K562 (cell line): ENCODE data around the gene PDE1C. TPM values are rescaled to one million over a fixed set of nuclear protein-coding genes. Genes with fewer than 3 reads are reported as not detected.

Source experiments
- ATAC-seq: fragments of 200-7000 bp; cut with Tn5 transposase; 3 replicates; pipeline ENCODE4 v1.9.1; 2020; ENCODE audit warnings: moderate library complexity
- BruUV-seq: library from RNA; stranded (reverse); fragments of 400-500 nt; replicated peaks from 2 replicates; lab custom pipeline; 2021; lab: Mats Ljungman, UMichigan
- CTCF ChIA-PET: fragments of 300-600 bp; formaldehyde crosslinking; extraction: SDS; loops from one replicate; lab custom pipeline; 2021; ENCODE audit warnings: low intra/inter-chr PET ratio; lab: Yijun Ruan, JAX
- POLR2A ChIA-PET: fragments of 300-600, 350-650 bp; sonication (Branson Sonifier 250); formaldehyde crosslinking; extraction: SDS; loops from one replicate; lab custom pipeline; 2021; ENCODE audit warnings: antibody characterized with exemption, inconsistent platforms; lab: Yijun Ruan, JAX
- DNase-seq, 4 experiments: peaks; one replicate each; pipeline versions ENCODE4 v3.0.0 to v3.0.0-alpha.2; 2011 to 2018; ENCODE audit warnings: low spot score in 3 of 4, mixed read lengths in 3 of 4; ENCODE audit errors: extremely low read depth in 1 of 4
- FAIRE-seq: peaks from 2 replicates; lab custom pipeline; 2011; peaks lifted over from hg19 to GRCh38; lab: Jason Lieb, UNC
- H2AFZ ChIP-seq: 2 replicates; pipeline ENCODE4 v1.6.0; 2011; ENCODE audit warnings: low read depth, low read length, control low read depth, inconsistent platforms
- H3K27ac ChIP-seq: fragments of 200-600 bp; 3 replicates; pipeline ENCODE4 v1.8.0; 2011; ENCODE audit warnings: low read depth, mild to moderate bottlenecking, control low read depth, inconsistent platforms, low read length, moderate library complexity, mixed read lengths; ENCODE audit errors: extremely low read depth
- H3K27me3 ChIP-seq, 2 experiments: fragments of 300-600 bp in 1 of 2; 2 replicates in 1 of 2; 3 replicates in 1 of 2; pipeline versions ENCODE4 v1.6.0 to v1.8.0; 2011; ENCODE audit warnings: inconsistent platforms in 2 of 2, low read length in 2 of 2, mild to moderate bottlenecking in 1 of 2, mixed read lengths in 1 of 2, moderate library complexity in 1 of 2; ENCODE audit not compliant: control insufficient read depth in 2 of 2, insufficient read depth in 2 of 2
- H3K36me3 ChIP-seq: fragments of 300-600 bp; 3 replicates; pipeline ENCODE4 v1.8.0; 2011; ENCODE audit warnings: mild to moderate bottlenecking, low read length, inconsistent platforms; ENCODE audit not compliant: control insufficient read depth, insufficient read depth
- H3K4me1 ChIP-seq, 2 experiments: fragments of 200-600 bp in 1 of 2; replicated peaks in 1 of 2; 2 replicates in 1 of 2; 3 replicates in 1 of 2; pipeline versions ENCODE4 v1.5.1 to v1.8.0; 2011; ENCODE audit warnings: inconsistent platforms in 2 of 2, low read length in 2 of 2, mild to moderate bottlenecking in 1 of 2, mixed read lengths in 1 of 2, moderate library complexity in 1 of 2; ENCODE audit not compliant: control insufficient read depth in 2 of 2, insufficient read depth in 2 of 2
- H3K4me2 ChIP-seq: 2 replicates; pipeline ENCODE4 v1.6.1; 2011; ENCODE audit warnings: low read length, control low read depth, inconsistent platforms, mixed read lengths; ENCODE audit not compliant: insufficient read depth
- H3K4me3 ChIP-seq: fragments of 200-600 bp; sonication (generic), shearing (Covaris generic); 2 replicates; pipeline ENCODE4 v1.5.1; 2016; ENCODE audit warnings: control low read depth, inconsistent platforms
- H3K79me2 ChIP-seq: fragments of 200-600 bp; 3 replicates; pipeline ENCODE4 v1.8.0; 2011; ENCODE audit warnings: low read length, inconsistent platforms; ENCODE audit not compliant: control insufficient read depth, insufficient read depth
- H3K9ac ChIP-seq, 2 experiments: 2 replicates each; pipeline versions ENCODE4 v1.6.0 to v1.6.1; 2011; ENCODE audit warnings: low read depth in 2 of 2, low read length in 2 of 2, control low read depth in 1 of 2, inconsistent platforms in 1 of 2, mild to moderate bottlenecking in 1 of 2, mixed read lengths in 1 of 2; ENCODE audit not compliant: insufficient read depth in 1 of 2
- H3K9me1 ChIP-seq: one replicate; pipeline ENCODE4 v1.6.0; 2011; ENCODE audit warnings: inconsistent platforms, mild to moderate bottlenecking, low read length, moderate library complexity; ENCODE audit not compliant: control insufficient read depth, insufficient read depth
- H3K9me3 ChIP-seq: replicated peaks from 2 replicates; pipeline ENCODE4 v1.5.1; 2011; ENCODE audit warnings: low read depth, low read length, inconsistent platforms; ENCODE audit not compliant: control insufficient read depth, insufficient read depth
- H4K20me1 ChIP-seq: replicated peaks from 2 replicates; pipeline ENCODE4 v1.6.1; 2011; ENCODE audit warnings: low read length, inconsistent platforms, mixed read lengths; ENCODE audit not compliant: control insufficient read depth, insufficient read depth
- BACH1 ChIP-seq: fragments of 200-800 bp; sonication (Bioruptor generic); IDR thresholded peaks from 2 replicates; pipeline ENCODE4 v1.6.1; 2016; ENCODE audit warnings: missing genetic modification characterization, missing compliant biosample characterization
- C11orf30 ChIP-seq: fragments of 450-650 bp; IDR thresholded peaks from 2 replicates; pipeline ENCODE4 v1.6.1; 2016; ENCODE audit warnings: low read depth, mild to moderate bottlenecking
- CHD4 ChIP-seq: fragments of 200-600 bp; sonication (generic); IDR thresholded peaks from 3 replicates; pipeline ENCODE4 v1.6.1; 2012; ENCODE audit warnings: low read depth, mild to moderate bottlenecking, mixed read lengths, low read length, inconsistent platforms; ENCODE audit not compliant: insufficient read depth, insufficient replicate concordance, poor library complexity, severe bottlenecking
- PRPF4 ChIP-seq: fragments of 200-400 bp; formaldehyde crosslinking; IDR thresholded peaks from one replicate; pipeline ENCODE4 v1.6.1; 2017; ENCODE audit warnings: low read length, low read depth, mild to moderate bottlenecking; ENCODE audit not compliant: insufficient read depth, poor library complexity, severe bottlenecking
- RHOXF2B ChIP-seq: fragments of 250-450 bp; sonication (Bioruptor Pico); conservative IDR thresholded peaks from 2 replicates; pipeline ENCODE4 v1.5.1; 2021
- SREBF1 ChIP-seq: fragments of 150-350 bp; IDR thresholded peaks from 2 replicates; pipeline ENCODE4 v1.6.1; 2014; ENCODE audit warnings: antibody characterized with exemption, low read depth, low read length, borderline replicate concordance
- TAF1 ChIP-seq: IDR thresholded peaks from 2 replicates; pipeline ENCODE4 v1.6.1; 2011; ENCODE audit warnings: mild to moderate bottlenecking, low read length, moderate library complexity; ENCODE audit not compliant: insufficient read depth, control insufficient read depth, severe bottlenecking; ENCODE audit errors: extremely low read depth
- TGIF2 ChIP-seq: sonication (generic); formaldehyde crosslinking; IDR thresholded peaks from 2 replicates; pipeline ENCODE4 v1.8.1; 2022; ENCODE audit warnings: mild to moderate bottlenecking, missing genetic modification reagents, moderate library complexity
- WGBS: fragments of 100-300 bp; shearing (Covaris generic); methylation state at CpG from one replicate; pipeline ENCODE4 v1.1.6; 2016; ENCODE audit warnings: low coverage, mixed read lengths; ENCODE audit not compliant: insufficient coverage; ENCODE audit errors: missing lambda C conversion rate; 5-methylcytosine and 5-hydroxymethylcytosine counted together
- in situ Hi-C: fragments of 300-500 bp; cut with MboI; formaldehyde crosslinking; loops from 4 replicates; pipeline ENCODE4 v1.15.0; 2018; ENCODE audit warnings: inconsistent platforms, mixed read lengths
- intact Hi-C: fragments of 100-400 bp; cut with micrococcal nuclease; formaldehyde crosslinking; loops from 2 replicates; pipeline ENCODE4 v1.14.2; 2022
- polyA plus RNA-seq, 8 experiments: library from polyadenylated mRNA; depleted of rRNA in 4 of 8; stranded (reverse) in 5 of 8; unstranded in 3 of 8; fragments of >200 nt; fragmentation: Nextera tagmentation in 2 of 8; fragmentation: Illumina TruSeq in 1 of 8; extraction: Ambion mirVana in 2 of 8; extraction: Trizol in 1 of 8; gene quantifications; 2 replicates each; pipeline versions ENCODE4 v1.2.1 to v1.2.3, GENCODE V29; 2011 to 2014; ENCODE audit warnings: inconsistent platforms in 1 of 8, missing spikeins in 1 of 8
- total RNA-seq, 7 experiments: library from RNA; depleted of rRNA in 6 of 7; stranded (reverse); fragments of >200 nt in 6 of 7; fragmentation: Illumina TruSeq in 2 of 7; extraction: Trizol in 2 of 7; gene quantifications; 2 replicates each; pipeline versions ENCODE4 v1.2.1 to v1.2.3, GENCODE V29; 2011 to 2021; ENCODE audit warnings: low replicate concordance in 1 of 7
- TF ChIP-seq, protein P1 (sequence below): fragments of 250-450 bp; sonication (Bioruptor Pico); IDR thresholded peaks from 2 replicates; pipeline ENCODE4 v1.4.0; 2020
- TF ChIP-seq, protein P2 (sequence below): sonication (generic); formaldehyde crosslinking; IDR thresholded peaks from 2 replicates; pipeline ENCODE4 v1.8.0; 2022; ENCODE audit warnings: mild to moderate bottlenecking, missing genetic modification reagents
- TF ChIP-seq, protein P3 (sequence below), 2 experiments: fragments of 450-650 bp; IDR thresholded peaks; 2 replicates each; pipeline ENCODE4 v1.6.1; 2018; ENCODE audit warnings: mild to moderate bottlenecking in 2 of 2, low read depth in 1 of 2; ENCODE audit not compliant: partially characterized antibody in 2 of 2
- TF ChIP-seq, protein P4 (sequence below): fragments of 150-350 bp; conservative IDR thresholded peaks from 2 replicates; pipeline ENCODE4 v1.6.1; 2014; ENCODE audit warnings: low read length

PDE1C gene
- total and polyA plus RNA-seq, 9 of the 15 experiments (the other 6 are each of a cell fraction or from before 2014, with no cell fraction given), result under 0.01 to 0.01 TPM; not detected in 7

- 0% methylated on average over 1 of the region's 1 CpG for WGBS
- no peaks in the 10 kb centered on the region for H3K79me2 ChIP-seq
- ChIA-PET POLR2A (no interaction called here), CTCF (no interaction called here)
- H3K36me3 ChIP-seq, result no peaks in the 10 kb centered on the region
- H3K4me1 ChIP-seq, result no peaks in the 10 kb centered on the region
- no TSS peak for BruUV-seq
- in situ Hi-C loops (no loop called here), intact Hi-C loops (no loop called here)
- H4K20me1 ChIP-seq, result no peaks in the 10 kb centered on the region
- no peak for DNase-seq
- ATAC-seq, result no peak
- H3K4me2 ChIP-seq, result no peak overlapping the region
- H3K4me3 ChIP-seq, result no peak overlapping the region
- no peak overlapping the region for H3K27ac ChIP-seq
- no peak overlapping the region for H3K9ac ChIP-seq
- FAIRE-seq, result no peak
- no peaks in the 10 kb centered on the region for H3K9me3 ChIP-seq
- no peak overlapping the region for H2AFZ ChIP-seq
- no peaks in the 10 kb centered on the region for H3K27me3 ChIP-seq
- no peaks in the 10 kb centered on the region for H3K9me1 ChIP-seq
- TF ChIP-seq, protein P1, sequence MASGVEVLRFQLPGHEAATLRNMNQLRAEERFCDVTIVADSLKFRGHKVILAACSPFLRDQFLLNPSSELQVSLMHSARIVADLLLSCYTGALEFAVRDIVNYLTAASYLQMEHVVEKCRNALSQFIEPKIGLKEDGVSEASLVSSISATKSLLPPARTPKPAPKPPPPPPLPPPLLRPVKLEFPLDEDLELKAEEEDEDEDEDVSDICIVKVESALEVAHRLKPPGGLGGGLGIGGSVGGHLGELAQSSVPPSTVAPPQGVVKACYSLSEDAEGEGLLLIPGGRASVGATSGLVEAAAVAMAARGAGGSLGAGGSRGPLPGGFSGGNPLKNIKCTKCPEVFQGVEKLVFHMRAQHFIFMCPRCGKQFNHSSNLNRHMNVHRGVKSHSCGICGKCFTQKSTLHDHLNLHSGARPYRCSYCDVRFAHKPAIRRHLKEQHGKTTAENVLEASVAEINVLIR (CRISPR knock-in tag), result no peak
- TF ChIP-seq RHOXF2B (CRISPR knock-in tag), result no peak
- TF ChIP-seq, protein P2, sequence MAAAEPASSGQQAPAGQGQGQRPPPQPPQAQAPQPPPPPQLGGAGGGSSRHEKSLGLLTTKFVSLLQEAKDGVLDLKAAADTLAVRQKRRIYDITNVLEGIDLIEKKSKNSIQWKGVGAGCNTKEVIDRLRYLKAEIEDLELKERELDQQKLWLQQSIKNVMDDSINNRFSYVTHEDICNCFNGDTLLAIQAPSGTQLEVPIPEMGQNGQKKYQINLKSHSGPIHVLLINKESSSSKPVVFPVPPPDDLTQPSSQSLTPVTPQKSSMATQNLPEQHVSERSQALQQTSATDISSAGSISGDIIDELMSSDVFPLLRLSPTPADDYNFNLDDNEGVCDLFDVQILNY (CRISPR knock-in tag), result no peak
- TF ChIP-seq BACH1 (tag), result no peak
- no peak for TF ChIP-seq CHD4
- TF ChIP-seq, protein P3, sequence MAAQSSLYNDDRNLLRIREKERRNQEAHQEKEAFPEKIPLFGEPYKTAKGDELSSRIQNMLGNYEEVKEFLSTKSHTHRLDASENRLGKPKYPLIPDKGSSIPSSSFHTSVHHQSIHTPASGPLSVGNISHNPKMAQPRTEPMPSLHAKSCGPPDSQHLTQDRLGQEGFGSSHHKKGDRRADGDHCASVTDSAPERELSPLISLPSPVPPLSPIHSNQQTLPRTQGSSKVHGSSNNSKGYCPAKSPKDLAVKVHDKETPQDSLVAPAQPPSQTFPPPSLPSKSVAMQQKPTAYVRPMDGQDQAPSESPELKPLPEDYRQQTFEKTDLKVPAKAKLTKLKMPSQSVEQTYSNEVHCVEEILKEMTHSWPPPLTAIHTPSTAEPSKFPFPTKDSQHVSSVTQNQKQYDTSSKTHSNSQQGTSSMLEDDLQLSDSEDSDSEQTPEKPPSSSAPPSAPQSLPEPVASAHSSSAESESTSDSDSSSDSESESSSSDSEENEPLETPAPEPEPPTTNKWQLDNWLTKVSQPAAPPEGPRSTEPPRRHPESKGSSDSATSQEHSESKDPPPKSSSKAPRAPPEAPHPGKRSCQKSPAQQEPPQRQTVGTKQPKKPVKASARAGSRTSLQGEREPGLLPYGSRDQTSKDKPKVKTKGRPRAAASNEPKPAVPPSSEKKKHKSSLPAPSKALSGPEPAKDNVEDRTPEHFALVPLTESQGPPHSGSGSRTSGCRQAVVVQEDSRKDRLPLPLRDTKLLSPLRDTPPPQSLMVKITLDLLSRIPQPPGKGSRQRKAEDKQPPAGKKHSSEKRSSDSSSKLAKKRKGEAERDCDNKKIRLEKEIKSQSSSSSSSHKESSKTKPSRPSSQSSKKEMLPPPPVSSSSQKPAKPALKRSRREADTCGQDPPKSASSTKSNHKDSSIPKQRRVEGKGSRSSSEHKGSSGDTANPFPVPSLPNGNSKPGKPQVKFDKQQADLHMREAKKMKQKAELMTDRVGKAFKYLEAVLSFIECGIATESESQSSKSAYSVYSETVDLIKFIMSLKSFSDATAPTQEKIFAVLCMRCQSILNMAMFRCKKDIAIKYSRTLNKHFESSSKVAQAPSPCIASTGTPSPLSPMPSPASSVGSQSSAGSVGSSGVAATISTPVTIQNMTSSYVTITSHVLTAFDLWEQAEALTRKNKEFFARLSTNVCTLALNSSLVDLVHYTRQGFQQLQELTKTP (IDR thresholded peaks at IDR 0.05; ENCODE audit: low read depth in 1 of 2, partially characterized antibody in 2 of 2), result no peak
- no peak for TF ChIP-seq TGIF2 (CRISPR knock-in tag)
- TF ChIP-seq, protein P4, sequence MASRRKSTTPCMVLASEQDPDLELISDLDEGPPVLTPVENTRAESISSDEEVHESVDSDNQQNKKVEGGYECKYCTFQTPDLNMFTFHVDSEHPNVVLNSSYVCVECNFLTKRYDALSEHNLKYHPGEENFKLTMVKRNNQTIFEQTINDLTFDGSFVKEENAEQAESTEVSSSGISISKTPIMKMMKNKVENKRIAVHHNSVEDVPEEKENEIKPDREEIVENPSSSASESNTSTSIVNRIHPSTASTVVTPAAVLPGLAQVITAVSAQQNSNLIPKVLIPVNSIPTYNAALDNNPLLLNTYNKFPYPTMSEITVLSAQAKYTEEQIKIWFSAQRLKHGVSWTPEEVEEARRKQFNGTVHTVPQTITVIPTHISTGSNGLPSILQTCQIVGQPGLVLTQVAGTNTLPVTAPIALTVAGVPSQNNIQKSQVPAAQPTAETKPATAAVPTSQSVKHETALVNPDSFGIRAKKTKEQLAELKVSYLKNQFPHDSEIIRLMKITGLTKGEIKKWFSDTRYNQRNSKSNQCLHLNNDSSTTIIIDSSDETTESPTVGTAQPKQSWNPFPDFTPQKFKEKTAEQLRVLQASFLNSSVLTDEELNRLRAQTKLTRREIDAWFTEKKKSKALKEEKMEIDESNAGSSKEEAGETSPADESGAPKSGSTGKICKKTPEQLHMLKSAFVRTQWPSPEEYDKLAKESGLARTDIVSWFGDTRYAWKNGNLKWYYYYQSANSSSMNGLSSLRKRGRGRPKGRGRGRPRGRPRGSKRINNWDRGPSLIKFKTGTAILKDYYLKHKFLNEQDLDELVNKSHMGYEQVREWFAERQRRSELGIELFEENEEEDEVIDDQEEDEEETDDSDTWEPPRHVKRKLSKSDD, result no peak
- no peak for TF ChIP-seq C11orf30
- TF ChIP-seq TAF1, result no peak
- TF ChIP-seq PRPF4, result no peak
- no peak for TF ChIP-seq SREBF1
These were observed 122.2 kb downstream of the PDE1C start for GRCh38 chr7:31948029-31948428.
